Neural progenitor cell (in vitro differentiated cells): Measurements from ENCODE around the gene SFMBT2.

Experiments
- EZH2 ChIP-seq: fragments of 200-600 bp; sonication (generic); IDR thresholded peaks from 2 replicates; pipeline ENCODE4 v1.6.1; 2017; ENCODE audit warnings: antibody characterized with exemption, mild to moderate bottlenecking, moderate library complexity
- EZH2phosphoT487 ChIP-seq: fragments of 200-600 bp; sonication (generic); IDR thresholded peaks from 2 replicates; pipeline ENCODE4 v1.6.1; 2017; ENCODE audit warnings: antibody characterized with exemption
- TF ChIP-seq, protein P1 (sequence below): fragments of 200-600 bp; sonication (generic); IDR thresholded peaks from 2 replicates; pipeline ENCODE4 v1.5.1; 2017; ENCODE audit warnings: antibody characterized with exemption, mild to moderate bottlenecking

DNA sequence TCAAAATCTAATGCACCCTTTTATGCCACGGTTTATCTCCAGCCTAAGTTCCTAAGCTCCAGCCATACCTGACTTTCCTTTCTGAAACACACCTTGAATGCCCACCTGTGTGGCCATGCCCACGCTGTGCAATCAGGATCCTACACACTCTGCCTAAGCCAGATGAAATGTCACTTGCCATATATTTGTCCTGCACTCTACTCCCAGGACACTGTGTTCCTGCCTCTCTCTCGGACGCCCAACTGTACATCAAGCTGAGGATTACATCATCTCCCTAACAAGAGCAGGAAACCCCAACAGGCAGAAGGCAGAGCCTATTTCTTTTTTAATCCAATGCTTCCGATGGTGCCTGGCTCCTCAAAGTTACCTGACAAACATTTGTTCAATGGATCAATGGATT, 214.6 kb downstream of the SFMBT2 start:
- TF ChIP-seq, protein P1, sequence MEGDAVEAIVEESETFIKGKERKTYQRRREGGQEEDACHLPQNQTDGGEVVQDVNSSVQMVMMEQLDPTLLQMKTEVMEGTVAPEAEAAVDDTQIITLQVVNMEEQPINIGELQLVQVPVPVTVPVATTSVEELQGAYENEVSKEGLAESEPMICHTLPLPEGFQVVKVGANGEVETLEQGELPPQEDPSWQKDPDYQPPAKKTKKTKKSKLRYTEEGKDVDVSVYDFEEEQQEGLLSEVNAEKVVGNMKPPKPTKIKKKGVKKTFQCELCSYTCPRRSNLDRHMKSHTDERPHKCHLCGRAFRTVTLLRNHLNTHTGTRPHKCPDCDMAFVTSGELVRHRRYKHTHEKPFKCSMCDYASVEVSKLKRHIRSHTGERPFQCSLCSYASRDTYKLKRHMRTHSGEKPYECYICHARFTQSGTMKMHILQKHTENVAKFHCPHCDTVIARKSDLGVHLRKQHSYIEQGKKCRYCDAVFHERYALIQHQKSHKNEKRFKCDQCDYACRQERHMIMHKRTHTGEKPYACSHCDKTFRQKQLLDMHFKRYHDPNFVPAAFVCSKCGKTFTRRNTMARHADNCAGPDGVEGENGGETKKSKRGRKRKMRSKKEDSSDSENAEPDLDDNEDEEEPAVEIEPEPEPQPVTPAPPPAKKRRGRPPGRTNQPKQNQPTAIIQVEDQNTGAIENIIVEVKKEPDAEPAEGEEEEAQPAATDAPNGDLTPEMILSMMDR = no peak
- no peak for TF ChIP-seq EZH2
- TF ChIP-seq EZH2phosphoT487 = no peak
